GM12878 (cell line): ENCODE data around the gene TRAF2.

Experiments used
- ATF3 ChIP-seq: IDR thresholded peaks from 2 replicates; pipeline ENCODE4 v1.6.1; 2011; ENCODE audit warnings: low read depth, mild to moderate bottlenecking, low read length, moderate library complexity, borderline replicate concordance; ENCODE audit errors: extremely low read depth
- BCL3 ChIP-seq: IDR thresholded peaks from 2 replicates; pipeline ENCODE4 v1.6.1; 2011; ENCODE audit warnings: borderline replicate concordance, low read depth, mild to moderate bottlenecking, moderate library complexity, low read length; ENCODE audit not compliant: insufficient read depth, poor library complexity, severe bottlenecking
- CBFB ChIP-seq: IDR thresholded peaks from 2 replicates; pipeline ENCODE4 v1.6.1; 2016; ENCODE audit warnings: antibody characterized with exemption, low read depth
- CHD4 ChIP-seq: fragments of 200-600 bp; sonication (generic); IDR thresholded peaks from 2 replicates; pipeline ENCODE4 v1.6.1; 2016; ENCODE audit warnings: mild to moderate bottlenecking
- CTCF ChIP-seq, 3 experiments: IDR thresholded peaks in 2 of 3; conservative IDR thresholded peaks in 1 of 3; 2 replicates each; pipeline ENCODE4 v1.5.1; 2011; ENCODE audit warnings: low read depth in 3 of 3, low read length in 3 of 3, mild to moderate bottlenecking in 3 of 3, control low read depth in 2 of 3, moderate library complexity in 2 of 3, inconsistent platforms in 1 of 3, mixed read lengths in 1 of 3; ENCODE audit not compliant: control insufficient read depth in 2 of 3, insufficient read depth in 1 of 3; ENCODE audit errors: extremely low read depth in 1 of 3
- KAT2A ChIP-seq: conservative IDR thresholded peaks from 2 replicates; pipeline ENCODE4 v1.6.1; 2011; ENCODE audit warnings: low read depth, low read length; ENCODE audit not compliant: control insufficient read depth
- POLR2A ChIP-seq: IDR thresholded peaks from 2 replicates; pipeline ENCODE4 v1.6.1; 2011; ENCODE audit warnings: low read depth, mild to moderate bottlenecking, low read length
- POLR2AphosphoS2 ChIP-seq: IDR thresholded peaks from 2 replicates; pipeline ENCODE4 v1.6.1; 2011; ENCODE audit warnings: low read depth, mild to moderate bottlenecking, low read length, improper control_type of control experiment, moderate library complexity
- POLR2AphosphoS5 ChIP-seq: IDR thresholded peaks from 2 replicates; pipeline ENCODE4 v1.6.1; 2011; ENCODE audit warnings: mild to moderate bottlenecking, low read length, inconsistent platforms
- SMC3 ChIP-seq: IDR thresholded peaks from 2 replicates; pipeline ENCODE4 v1.6.1; 2011; ENCODE audit warnings: low read length, improper control_type of control experiment, borderline replicate concordance
- SP1 ChIP-seq: IDR thresholded peaks from one replicate; pipeline ENCODE4 v1.6.1; 2011; ENCODE audit warnings: low read depth, low read length
- SREBF1 ChIP-seq: IDR thresholded peaks from 2 replicates; pipeline ENCODE4 v1.6.1; 2012; ENCODE audit warnings: mild to moderate bottlenecking, low read length
- USF2 ChIP-seq: IDR thresholded peaks from 2 replicates; pipeline ENCODE4 v1.6.1; 2011; ENCODE audit warnings: low read depth, low read length, improper control_type of control experiment, borderline replicate concordance

- TF ChIP-seq POLR2A, result no peak
- no peak for TF ChIP-seq SP1
- no peak for TF ChIP-seq BCL3
- TF ChIP-seq CTCF (IDR thresholded peaks at IDR 0.05 in 2 of 3, conservative IDR thresholded peaks at IDR 0.05 in 1 of 3; ENCODE audit: control insufficient read depth in 2 of 3, extremely low read depth in 1 of 3, insufficient read depth in 1 of 3, low read depth in 3 of 3, low read length in 3 of 3), result no peak
- TF ChIP-seq KAT2A, result no peak
- no peak for TF ChIP-seq POLR2AphosphoS2
- TF ChIP-seq CBFB, result no peak
- TF ChIP-seq POLR2AphosphoS5, result no peak
- no peak for TF ChIP-seq SREBF1
- no peak for TF ChIP-seq SMC3
- TF ChIP-seq CHD4, result no peak
- TF ChIP-seq USF2, result no peak
- no peak for TF ChIP-seq ATF3
Measured at GRCh38 chr9:136876476-136876875, 9.8 kb upstream of the TRAF2 start.
